GM12878 (cell line): Measurements from ENCODE around the gene TOM1L2. TPM values are rescaled to one million over a fixed set of nuclear protein-coding genes. Genes with fewer than 3 reads are reported as not detected.

Experiments used
- ATAC-seq: fragments of 200-7000 bp; cut with Tn5 transposase; 3 replicates; pipeline ENCODE4 v1.9.1; 2020; ENCODE audit warnings: mild to moderate bottlenecking, moderate library complexity
- BruUV-seq: library from RNA; stranded (reverse); fragments of 400-500 nt; replicated peaks from 2 replicates; lab custom pipeline; 2021; lab: Mats Ljungman, UMichigan
- CTCF ChIA-PET: fragments of 300-600 bp; sonication (Branson Sonifier 250); formaldehyde crosslinking; extraction: SDS; loops from one replicate; lab custom pipeline; 2021; ENCODE audit warnings: inconsistent platforms; lab: Yijun Ruan, JAX
- POLR2A ChIA-PET: fragments of 350-600 bp; formaldehyde crosslinking; extraction: SDS; loops from one replicate; lab custom pipeline; 2021; ENCODE audit warnings: inconsistent platforms; lab: Charles Lee
- RAD21 ChIA-PET: fragments of 300-600 bp; sonication (Branson Sonifier 250); formaldehyde crosslinking; loops from one replicate; lab custom pipeline; 2023; ENCODE audit warnings: antibody characterized with exemption; ENCODE audit not compliant: unreplicated experiment; lab: Charles Lee
- SMC1A ChIA-PET: fragments of 300-600 bp; sonication (Branson Sonifier 250); formaldehyde crosslinking; loops from one replicate; lab custom pipeline; 2023; ENCODE audit not compliant: unreplicated experiment, uncharacterized antibody; lab: Charles Lee
- DNase-seq: peaks from one replicate; pipeline ENCODE4 v3.0.0-alpha.2; 2011; ENCODE audit warnings: low read depth, low spot score
- FAIRE-seq: peaks from 3 replicates; lab custom pipeline; 2011; peaks lifted over from hg19 to GRCh38; lab: Jason Lieb, UNC
- H2AFZ ChIP-seq: 2 replicates; pipeline ENCODE4 v1.6.0; 2011; ENCODE audit warnings: low read depth, low read length, control low read depth; ENCODE audit not compliant: control insufficient read depth
- H3K27ac ChIP-seq: 2 replicates; pipeline ENCODE4 v1.5.1; 2011; ENCODE audit warnings: control low read depth; ENCODE audit not compliant: control insufficient read depth, insufficient read depth
- H3K27me3 ChIP-seq, 2 experiments: replicated peaks in 1 of 2; 2 replicates each; pipeline versions ENCODE4 v1.6.0 to v1.6.1; 2011; ENCODE audit warnings: low read length in 1 of 2; ENCODE audit not compliant: control insufficient read depth in 2 of 2, insufficient read depth in 2 of 2
- H3K36me3 ChIP-seq, 2 experiments: 2 replicates each; pipeline ENCODE4 v1.5.1; 2011; ENCODE audit warnings: low read length in 1 of 2; ENCODE audit not compliant: control insufficient read depth in 2 of 2, insufficient read depth in 2 of 2
- H3K4me1 ChIP-seq: 2 replicates; pipeline ENCODE4 v1.6.1; 2011; ENCODE audit warnings: mild to moderate bottlenecking, low read length, moderate library complexity, mixed read lengths; ENCODE audit not compliant: control insufficient read depth, insufficient read depth
- H3K4me2 ChIP-seq: 2 replicates; pipeline ENCODE4 v1.6.0; 2011; ENCODE audit warnings: control low read depth; ENCODE audit not compliant: control insufficient read depth, insufficient read depth
- H3K4me3 ChIP-seq: fragments of 200-600 bp; sonication (generic); 2 replicates; pipeline ENCODE4 v1.5.1; 2016
- H3K79me2 ChIP-seq: 2 replicates; pipeline ENCODE4 v1.6.0; 2011; ENCODE audit warnings: low read length; ENCODE audit not compliant: control insufficient read depth, insufficient read depth
- H3K9ac ChIP-seq: 2 replicates; pipeline ENCODE4 v1.8.0; 2011; ENCODE audit warnings: low read length, control low read depth, mixed read lengths; ENCODE audit not compliant: control insufficient read depth, insufficient read depth
- H3K9me3 ChIP-seq: replicated peaks from 3 replicates; pipeline ENCODE4 v1.5.1; 2011; ENCODE audit warnings: mild to moderate bottlenecking, low read length; ENCODE audit not compliant: control insufficient read depth, insufficient read depth
- H4K20me1 ChIP-seq: 2 replicates; pipeline ENCODE4 v1.6.0; 2011; ENCODE audit not compliant: control insufficient read depth, insufficient read depth
- BRCA1 ChIP-seq: IDR thresholded peaks from 2 replicates; pipeline ENCODE4 v1.6.1; 2011; ENCODE audit warnings: low read depth, low read length, improper control_type of control experiment
- CBX3 ChIP-seq: fragments of 200-600 bp; sonication (generic); IDR thresholded peaks from 2 replicates; pipeline ENCODE4 v1.6.1; 2016; ENCODE audit warnings: low read depth, borderline replicate concordance
- EED ChIP-seq: sonication (generic); IDR thresholded peaks from 2 replicates; pipeline ENCODE4 v1.6.1; 2016; ENCODE audit warnings: antibody characterized with exemption, low read depth
- EGR1 ChIP-seq, 2 experiments: IDR thresholded peaks; 1 replicate in 1 of 2; 2 replicates in 1 of 2; pipeline ENCODE4 v1.6.1; 2011 to 2012; ENCODE audit warnings: low read depth in 2 of 2, low read length in 2 of 2, borderline replicate concordance in 1 of 2, mild to moderate bottlenecking in 1 of 2, moderate library complexity in 1 of 2
- HDAC6 ChIP-seq: fragments of 200-600 bp; sonication (generic); IDR thresholded peaks from one replicate; pipeline ENCODE4 v1.8.0; 2017; ENCODE audit warnings: antibody characterized with exemption; ENCODE audit not compliant: unreplicated experiment
- POLR2AphosphoS2 ChIP-seq: IDR thresholded peaks from 2 replicates; pipeline ENCODE4 v1.6.1; 2011; ENCODE audit warnings: low read depth, mild to moderate bottlenecking, low read length, improper control_type of control experiment, moderate library complexity
- RBBP5 ChIP-seq: fragments of 200-600 bp; sonication (generic); conservative IDR thresholded peaks from 2 replicates; pipeline ENCODE4 v1.6.1; 2016
- YBX1 ChIP-seq: fragments of 450-650 bp; IDR thresholded peaks from 2 replicates; pipeline ENCODE4 v1.6.1; 2016; ENCODE audit warnings: antibody characterized with exemption
- WGBS: methylation state at CpG from one replicate; pipeline ENCODE4 v1.1.6; 2016; ENCODE audit warnings: low lambda C conversion rate; ENCODE audit not compliant: insufficient replicate concordance, insufficient coverage; ENCODE audit errors: missing lambda C conversion rate; 5-methylcytosine and 5-hydroxymethylcytosine counted together
- in situ Hi-C: fragments of 300-500 bp; cut with MboI; formaldehyde crosslinking; loops from 9 replicates; pipeline ENCODE4 v1.14.3; 2018; ENCODE audit warnings: mixed read lengths
- intact Hi-C: fragments of 100-400 bp; cut with micrococcal nuclease; formaldehyde crosslinking; loops from one replicate; pipeline ENCODE4 v1.14.2; 2022; ENCODE audit not compliant: unreplicated experiment
- polyA plus RNA-seq, 11 experiments: library from polyadenylated mRNA; depleted of rRNA in 4 of 11; unstranded in 6 of 11; stranded (reverse) in 5 of 11; fragments of >200 nt; fragmentation: Nextera tagmentation in 4 of 11; fragmentation: Illumina TruSeq in 1 of 11; extraction: Ambion mirVana in 4 of 11; extraction: Trizol in 1 of 11; gene quantifications; 1 replicate in 1 of 11; 2 replicates in 10 of 11; pipeline versions ENCODE4 v1.2.1 to v1.2.3, GENCODE V29; 2011 to 2016; ENCODE audit warnings: inconsistent platforms in 2 of 11, missing spikeins in 2 of 11, low read depth in 1 of 11
- total RNA-seq, 4 experiments: library from RNA; depleted of rRNA in 3 of 4; stranded (reverse); fragments of >200 nt in 3 of 4; fragmentation: Illumina TruSeq in 1 of 4; extraction: Trizol in 1 of 4; gene quantifications; 2 replicates each; pipeline versions ENCODE4 v1.2.1 to v1.2.3, GENCODE V29; 2013 to 2021
- TF ChIP-seq, protein P1 (sequence below): IDR thresholded peaks from 2 replicates; pipeline ENCODE4 v1.6.1; 2012; ENCODE audit warnings: low read depth, low read length, improper control_type of control experiment
- TF ChIP-seq, protein P2 (sequence below): fragments of 450-650 bp; IDR thresholded peaks from 2 replicates; pipeline ENCODE4 v1.6.1; 2017; ENCODE audit warnings: antibody characterized with exemption, mild to moderate bottlenecking, moderate library complexity
- TF ChIP-seq, protein P3 (sequence below): IDR thresholded peaks from 2 replicates; pipeline ENCODE4 v1.6.1; 2012; ENCODE audit warnings: improper control_type of control experiment, low read depth, low read length; ENCODE audit not compliant: insufficient replicate concordance
- TF ChIP-seq, protein P4 (sequence below): IDR thresholded peaks from 2 replicates; pipeline ENCODE4 v1.6.1; 2012; ENCODE audit warnings: low read depth, low read length, improper control_type of control experiment

Gene TOM1L2
- total and polyA plus RNA-seq, 10 of the 15 experiments (the other 5 are each of a cell fraction or from before 2014, with no cell fraction given), result 0.19 to 19.2 (median 8.1) TPM

DNA sequence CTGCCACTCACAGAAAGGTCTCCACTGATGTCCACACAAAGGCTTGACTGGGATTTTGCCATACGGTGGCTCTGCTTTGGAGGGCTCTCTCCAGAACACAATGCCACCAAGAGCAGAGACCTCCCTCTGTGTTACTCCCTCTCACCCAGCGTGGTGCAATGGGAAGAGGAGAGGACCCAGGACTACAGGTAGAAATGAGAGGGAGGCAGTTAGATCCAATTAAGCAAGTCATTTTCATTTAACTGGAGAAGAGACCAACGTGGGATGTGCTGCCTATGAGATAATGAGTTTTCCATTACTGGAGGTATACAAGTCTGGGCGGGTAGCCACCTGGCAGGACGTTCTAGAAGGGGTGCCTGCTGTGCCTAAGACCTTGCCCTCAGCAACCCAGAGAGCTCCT is 34.2 kb downstream of the TOM1L2 start:
- WGBS, result 64% methylated on average over 5 of the region's 5 CpGs
- in situ Hi-C loops, result no loop called here
- Histone ChIP-seq H3K9ac (no peak overlapping the region), H3K4me2 (no peak overlapping the region; the same call in 1 of the 2 replicates), H3K4me1 (peaks cover 7% of the 10 kb centered on the region; the same call in 1 of the 2 replicates), H3K27me3 (no peaks in the 10 kb centered on the region), H4K20me1 (no peaks in the 10 kb centered on the region; the same call in 1 of the 2 replicates), H3K9me3 (no peaks in the 10 kb centered on the region), H2AFZ (no peak overlapping the region), H3K79me2 (no peaks in the 10 kb centered on the region), H3K36me3 (no peaks in the 10 kb centered on the region), H3K4me3 (no peak overlapping the region), H3K27ac (no peak overlapping the region)
- BruUV-seq, result no TSS peak
- TF ChIP-seq RBBP5 (no peak), CBX3 (no peak), POLR2AphosphoS2 (no peak), HDAC6 (no peak), EED (no peak), EGR1 (IDR thresholded peaks at IDR 0.05; ENCODE audit: borderline replicate concordance in 1 of 2, low read depth in 2 of 2, low read length in 2 of 2) (no peak), YBX1 (no peak), BRCA1 (no peak)
- TF ChIP-seq, protein P1, sequence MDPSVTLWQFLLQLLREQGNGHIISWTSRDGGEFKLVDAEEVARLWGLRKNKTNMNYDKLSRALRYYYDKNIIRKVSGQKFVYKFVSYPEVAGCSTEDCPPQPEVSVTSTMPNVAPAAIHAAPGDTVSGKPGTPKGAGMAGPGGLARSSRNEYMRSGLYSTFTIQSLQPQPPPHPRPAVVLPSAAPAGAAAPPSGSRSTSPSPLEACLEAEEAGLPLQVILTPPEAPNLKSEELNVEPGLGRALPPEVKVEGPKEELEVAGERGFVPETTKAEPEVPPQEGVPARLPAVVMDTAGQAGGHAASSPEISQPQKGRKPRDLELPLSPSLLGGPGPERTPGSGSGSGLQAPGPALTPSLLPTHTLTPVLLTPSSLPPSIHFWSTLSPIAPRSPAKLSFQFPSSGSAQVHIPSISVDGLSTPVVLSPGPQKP, result no peak
- TF ChIP-seq, protein P2, sequence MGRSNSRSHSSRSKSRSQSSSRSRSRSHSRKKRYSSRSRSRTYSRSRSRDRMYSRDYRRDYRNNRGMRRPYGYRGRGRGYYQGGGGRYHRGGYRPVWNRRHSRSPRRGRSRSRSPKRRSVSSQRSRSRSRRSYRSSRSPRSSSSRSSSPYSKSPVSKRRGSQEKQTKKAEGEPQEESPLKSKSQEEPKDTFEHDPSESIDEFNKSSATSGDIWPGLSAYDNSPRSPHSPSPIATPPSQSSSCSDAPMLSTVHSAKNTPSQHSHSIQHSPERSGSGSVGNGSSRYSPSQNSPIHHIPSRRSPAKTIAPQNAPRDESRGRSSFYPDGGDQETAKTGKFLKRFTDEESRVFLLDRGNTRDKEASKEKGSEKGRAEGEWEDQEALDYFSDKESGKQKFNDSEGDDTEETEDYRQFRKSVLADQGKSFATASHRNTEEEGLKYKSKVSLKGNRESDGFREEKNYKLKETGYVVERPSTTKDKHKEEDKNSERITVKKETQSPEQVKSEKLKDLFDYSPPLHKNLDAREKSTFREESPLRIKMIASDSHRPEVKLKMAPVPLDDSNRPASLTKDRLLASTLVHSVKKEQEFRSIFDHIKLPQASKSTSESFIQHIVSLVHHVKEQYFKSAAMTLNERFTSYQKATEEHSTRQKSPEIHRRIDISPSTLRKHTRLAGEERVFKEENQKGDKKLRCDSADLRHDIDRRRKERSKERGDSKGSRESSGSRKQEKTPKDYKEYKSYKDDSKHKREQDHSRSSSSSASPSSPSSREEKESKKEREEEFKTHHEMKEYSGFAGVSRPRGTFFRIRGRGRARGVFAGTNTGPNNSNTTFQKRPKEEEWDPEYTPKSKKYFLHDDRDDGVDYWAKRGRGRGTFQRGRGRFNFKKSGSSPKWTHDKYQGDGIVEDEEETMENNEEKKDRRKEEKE, result no peak
- TF ChIP-seq, protein P3, sequence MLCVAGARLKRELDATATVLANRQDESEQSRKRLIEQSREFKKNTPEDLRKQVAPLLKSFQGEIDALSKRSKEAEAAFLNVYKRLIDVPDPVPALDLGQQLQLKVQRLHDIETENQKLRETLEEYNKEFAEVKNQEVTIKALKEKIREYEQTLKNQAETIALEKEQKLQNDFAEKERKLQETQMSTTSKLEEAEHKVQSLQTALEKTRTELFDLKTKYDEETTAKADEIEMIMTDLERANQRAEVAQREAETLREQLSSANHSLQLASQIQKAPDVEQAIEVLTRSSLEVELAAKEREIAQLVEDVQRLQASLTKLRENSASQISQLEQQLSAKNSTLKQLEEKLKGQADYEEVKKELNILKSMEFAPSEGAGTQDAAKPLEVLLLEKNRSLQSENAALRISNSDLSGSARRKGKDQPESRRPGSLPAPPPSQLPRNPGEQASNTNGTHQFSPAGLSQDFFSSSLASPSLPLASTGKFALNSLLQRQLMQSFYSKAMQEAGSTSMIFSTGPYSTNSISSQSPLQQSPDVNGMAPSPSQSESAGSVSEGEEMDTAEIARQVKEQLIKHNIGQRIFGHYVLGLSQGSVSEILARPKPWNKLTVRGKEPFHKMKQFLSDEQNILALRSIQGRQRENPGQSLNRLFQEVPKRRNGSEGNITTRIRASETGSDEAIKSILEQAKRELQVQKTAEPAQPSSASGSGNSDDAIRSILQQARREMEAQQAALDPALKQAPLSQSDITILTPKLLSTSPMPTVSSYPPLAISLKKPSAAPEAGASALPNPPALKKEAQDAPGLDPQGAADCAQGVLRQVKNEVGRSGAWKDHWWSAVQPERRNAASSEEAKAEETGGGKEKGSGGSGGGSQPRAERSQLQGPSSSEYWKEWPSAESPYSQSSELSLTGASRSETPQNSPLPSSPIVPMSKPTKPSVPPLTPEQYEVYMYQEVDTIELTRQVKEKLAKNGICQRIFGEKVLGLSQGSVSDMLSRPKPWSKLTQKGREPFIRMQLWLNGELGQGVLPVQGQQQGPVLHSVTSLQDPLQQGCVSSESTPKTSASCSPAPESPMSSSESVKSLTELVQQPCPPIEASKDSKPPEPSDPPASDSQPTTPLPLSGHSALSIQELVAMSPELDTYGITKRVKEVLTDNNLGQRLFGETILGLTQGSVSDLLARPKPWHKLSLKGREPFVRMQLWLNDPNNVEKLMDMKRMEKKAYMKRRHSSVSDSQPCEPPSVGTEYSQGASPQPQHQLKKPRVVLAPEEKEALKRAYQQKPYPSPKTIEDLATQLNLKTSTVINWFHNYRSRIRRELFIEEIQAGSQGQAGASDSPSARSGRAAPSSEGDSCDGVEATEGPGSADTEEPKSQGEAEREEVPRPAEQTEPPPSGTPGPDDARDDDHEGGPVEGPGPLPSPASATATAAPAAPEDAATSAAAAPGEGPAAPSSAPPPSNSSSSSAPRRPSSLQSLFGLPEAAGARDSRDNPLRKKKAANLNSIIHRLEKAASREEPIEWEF, result no peak
- TF ChIP-seq, protein P4, sequence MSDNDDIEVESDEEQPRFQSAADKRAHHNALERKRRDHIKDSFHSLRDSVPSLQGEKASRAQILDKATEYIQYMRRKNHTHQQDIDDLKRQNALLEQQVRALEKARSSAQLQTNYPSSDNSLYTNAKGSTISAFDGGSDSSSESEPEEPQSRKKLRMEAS, result no peak
- ChIA-PET CTCF (interaction anchor here (0.9 kb wide), 1 partner anchor 22 kb away, joined by 3 read pairs; no protein-coding TSS in a partner anchor), RAD21 (no interaction called here), POLR2A (interaction anchor here (1.2 kb wide), 1 partner anchor 29 kb away, joined by 4 read pairs; no protein-coding TSS in a partner anchor), SMC1A (interaction anchor here (1.0 to 1.8 kb wide), 3 partner anchors 10 to 47 kb away, joined by 3 to 4 read pairs (median 3); no protein-coding TSS in a partner anchor)
- intact Hi-C loops, result no loop called here
- ATAC-seq (no peak), FAIRE-seq (no peak), DNase-seq (no peak)
